Stimulated activated naive CD4-positive, alpha-beta T cell (primary cell): ENCODE data around the gene MED25.
A peak's percentile ranks its signal among the peaks of the same experiment; 100 is the strongest.

Experiments used
- DNase-seq, 6 experiments: peaks; one replicate each; lab custom pipeline; 2025; lab: John Stamatoyannopoulos, UW

The MED25 gene

GRCh38 chr19:49873834-49874233 lies 55.7 kb downstream of the MED25 start:
- DNase-seq: no peak

GRCh38 chr19:49874503-49875157 lies 56.5 kb downstream of the MED25 start:
- DNase-seq: no peak

GRCh38 chr19:49875177-49875576 lies 57.1 kb downstream of the MED25 start:
- no peak for DNase-seq

GRCh38 chr19:49875857-49876421 lies 57.9 kb downstream of the MED25 start:
- DNase-seq: peak in 5 of 6 experiments; percentile 29 to 74 (median 60)

- DNase-seq: peak; percentile 97 to 100 (median 99)
Measured at GRCh38 chr19:49876422-49877019, 58.4 kb downstream of the MED25 start.

GRCh38 chr19:49877020-49877878 lies 59.2 kb downstream of the MED25 start, which contains the start of the genes AKT1S1 and TBC1D17:
AKT1S1 (minus strand) TSS chr19:49877355; CDS start chr19:49873295, 4,060 bp downstream.
TBC1D17 (plus strand) TSS chr19:49877702; CDS start chr19:49877724, 22 bp downstream.
- DNase-seq: peak; percentile 99 to 100 (median 100)

- DNase-seq: peak; percentile 97 to 99 (median 98)
Measured at GRCh38 chr19:49877879-49878743, 60.0 kb downstream of the MED25 start.

- DNase-seq: no peak
Measured at GRCh38 chr19:49878744-49879070, 60.6 kb downstream of the MED25 start.

- no peak for DNase-seq
Measured at GRCh38 chr19:49879243-49879963, 61.3 kb downstream of the MED25 start.

- DNase-seq: no peak
Measured at GRCh38 chr19:49880162-49880869, 62.2 kb downstream of the MED25 start.

GRCh38 chr19:49881186-49881585 lies 63.1 kb downstream of the MED25 start:
- DNase-seq: no peak

- DNase-seq: no peak
Measured at GRCh38 chr19:49881672-49882394, 63.7 kb downstream of the MED25 start.

GRCh38 chr19:49882643-49883042 lies 64.6 kb downstream of the MED25 start:
- DNase-seq: no peak

GRCh38 chr19:49883094-49883493 lies 65.0 kb downstream of the MED25 start:
- DNase-seq: no peak

- no peak for DNase-seq
Measured at GRCh38 chr19:49884109-49884508, 66.0 kb downstream of the MED25 start.

- DNase-seq: no peak
Measured at GRCh38 chr19:49884760-49885159, 66.7 kb downstream of the MED25 start.
